ENCODE data around the gene CEP350.
A peak's percentile ranks its signal among the peaks of the same experiment; 100 is the strongest.

The CEP350 gene

GRCh38 chr1:179954493-179955286 is at the start of gene CEP350:
Gene CEP350 (plus strand): TSS chr1:179954810. CDS start chr1:179986182, 31,372 bp downstream.
- peak within 1 kb of the TSS; percentile 84 to 99 (median 90) for H3K4me3 ChIP-seq
- H3K27ac ChIP-seq, result peak within 1 kb of the TSS; percentile 91 to 99 (median 96)

GRCh38 chr1:179910934-179911333 is 43.7 kb upstream of the CEP350 start:
- Histone ChIP-seq H3K27ac (no peak overlapping the region), H3K4me3 (no peak overlapping the region)

- Histone ChIP-seq H3K27ac (no peak overlapping the region), H3K4me3 (no peak overlapping the region)
These were observed 42.8 kb upstream of the CEP350 start for GRCh38 chr1:179911812-179912211.

GRCh38 chr1:179917601-179918429 is 36.8 kb upstream of the CEP350 start:
- Histone ChIP-seq H3K4me3 (no peak overlapping the region), H3K27ac (no peak overlapping the region)

- Histone ChIP-seq H3K27ac (no peak overlapping the region), H3K4me3 (no peak overlapping the region)
These were observed 33.1 kb upstream of the CEP350 start for GRCh38 chr1:179921472-179921871.

GRCh38 chr1:179921981-179922872 is 32.4 kb upstream of the CEP350 start:
- Histone ChIP-seq H3K4me3 (no peak overlapping the region), H3K27ac (no peak overlapping the region)

- Histone ChIP-seq H3K4me3 (no peak overlapping the region), H3K27ac (no peak overlapping the region)
These were observed 31.6 kb upstream of the CEP350 start for GRCh38 chr1:179923029-179923428.

- no peak overlapping the region for H3K27ac ChIP-seq
- no peak overlapping the region for H3K4me3 ChIP-seq
These were observed 30.3 kb upstream of the CEP350 start for GRCh38 chr1:179924268-179924667.

- no peak overlapping the region for H3K4me3 ChIP-seq
- no peak overlapping the region for H3K27ac ChIP-seq
These were observed 29.3 kb upstream of the CEP350 start for GRCh38 chr1:179925302-179925701.

GRCh38 chr1:179925922-179926849 is 28.4 kb upstream of the CEP350 start:
- Histone ChIP-seq H3K27ac (no peak overlapping the region), H3K4me3 (no peak overlapping the region)

- Histone ChIP-seq H3K4me3 (no peak overlapping the region), H3K27ac (no peak overlapping the region)
These were observed 27.8 kb upstream of the CEP350 start for GRCh38 chr1:179926850-179927205.

- Histone ChIP-seq H3K4me3 (no peak overlapping the region), H3K27ac (no peak overlapping the region)
These were observed 24.4 kb upstream of the CEP350 start for GRCh38 chr1:179929955-179930798.

GRCh38 chr1:179930867-179931266 is 23.7 kb upstream of the CEP350 start:
- Histone ChIP-seq H3K27ac (no peak overlapping the region), H3K4me3 (no peak overlapping the region)

GRCh38 chr1:179933219-179933618 is 21.4 kb upstream of the CEP350 start:
- Histone ChIP-seq H3K27ac (no peak overlapping the region), H3K4me3 (no peak overlapping the region)

GRCh38 chr1:179935909-179936496 is 18.6 kb upstream of the CEP350 start:
- Histone ChIP-seq H3K4me3 (no peak overlapping the region), H3K27ac (no peak overlapping the region)

- Histone ChIP-seq H3K27ac (no peak overlapping the region), H3K4me3 (no peak overlapping the region)
These were observed 16.8 kb upstream of the CEP350 start for GRCh38 chr1:179937668-179938254.

- no peak overlapping the region for H3K27ac ChIP-seq
- no peak overlapping the region for H3K4me3 ChIP-seq
These were observed 15.9 kb upstream of the CEP350 start for GRCh38 chr1:179938752-179939151.
